Cardiac muscle cell (in vitro differentiated cells and primary cell): Measurements from ENCODE around the gene ZC3H4. TPM values are rescaled to one million over a fixed set of nuclear protein-coding genes. Genes with fewer than 3 reads are reported as not detected.

ENCODE experiments used
- DNase-seq, 2 donors: peaks; one replicate each; pipeline versions ENCODE4 v3.0.0 to v3.0.0-alpha.2; 2010 to 2017; ENCODE audit warnings: low read depth in 1 of 2, low spot score in 1 of 2
- H3K27ac ChIP-seq: fragments of 200-600 bp; sonication (generic); 2 replicates; pipeline ENCODE4 v1.5.1; 2016
- H3K27me3 ChIP-seq: fragments of 200-600 bp; sonication (generic); 2 replicates; pipeline ENCODE4 v1.6.0; 2016; ENCODE audit warnings: control low read depth
- H3K36me3 ChIP-seq: fragments of 200-600 bp; sonication (generic); 2 replicates; pipeline ENCODE4 v1.5.1; 2016; ENCODE audit warnings: control low read depth
- H3K4me1 ChIP-seq: fragments of 200-600 bp; sonication (generic); 2 replicates; pipeline ENCODE4 v1.8.1; 2017; ENCODE audit warnings: low read depth, mild to moderate bottlenecking, mixed run types
- H3K4me3 ChIP-seq: fragments of 200-600 bp; sonication (generic); 2 replicates; pipeline ENCODE4 v1.5.1; 2016; ENCODE audit warnings: mild to moderate bottlenecking
- H3K9me3 ChIP-seq: fragments of 200-600 bp; sonication (generic); 2 replicates; pipeline ENCODE4 v1.5.1; 2017; ENCODE audit warnings: low read depth, mild to moderate bottlenecking, control low read depth
- CTCF ChIP-seq: IDR thresholded peaks from 2 replicates; pipeline ENCODE4 v1.5.1; 2012; ENCODE audit warnings: low read depth, mild to moderate bottlenecking, low read length
- polyA plus RNA-seq: library from polyadenylated mRNA; unstranded; fragments of >200 nt; fragmentation: Nextera tagmentation; extraction: Ambion mirVana; gene quantifications from 2 replicates; pipeline ENCODE4 v1.2.1, GENCODE V29; 2016
- total RNA-seq: library from RNA; depleted of rRNA; stranded (reverse); fragments of >200 nt; gene quantifications from 2 replicates; pipeline ENCODE4 v1.2.3, GENCODE V29; 2016

ZC3H4 gene
- total and polyA plus RNA-seq, 2 experiments from 2014 or later = 5.0 to 34.6 TPM

- Histone ChIP-seq H3K27me3 (no peaks in the 10 kb centered on the region), H3K36me3 (peaks cover 6% of the 10 kb centered on the region), H3K27ac (peak overlapping the region; percentile 81), H3K4me3 (no peak overlapping the region), H3K9me3 (no peaks in the 10 kb centered on the region), H3K4me1 (peaks cover 46% of the 10 kb centered on the region)
- no peak for TF ChIP-seq CTCF
- no peak for DNase-seq
These were observed 16.0 kb downstream of the ZC3H4 start for GRCh38 chr19:47097396-47098201.

GRCh38 chr19:47096721-47097120 lies 16.9 kb downstream of the ZC3H4 start:
- Histone ChIP-seq H3K27me3 (no peaks in the 10 kb centered on the region), H3K4me3 (no peak overlapping the region), H3K4me1 (peaks cover 46% of the 10 kb centered on the region), H3K36me3 (peaks cover 11% of the 10 kb centered on the region), H3K27ac (peak overlapping the region; percentile 81), H3K9me3 (no peaks in the 10 kb centered on the region)
- TF ChIP-seq CTCF = no peak
- no peak for DNase-seq

- Histone ChIP-seq H3K4me1 (peaks cover 46% of the 10 kb centered on the region), H3K36me3 (peaks cover 11% of the 10 kb centered on the region), H3K27me3 (no peaks in the 10 kb centered on the region), H3K9me3 (no peaks in the 10 kb centered on the region), H3K4me3 (no peak overlapping the region), H3K27ac (peak overlapping the region; percentile 81)
- TF ChIP-seq CTCF = no peak
- DNase-seq = no peak
These were observed 17.4 kb downstream of the ZC3H4 start for GRCh38 chr19:47096100-47096704.

- Histone ChIP-seq H3K4me3 (no peak overlapping the region), H3K27ac (peak overlapping the region; percentile 81), H3K9me3 (no peaks in the 10 kb centered on the region), H3K27me3 (no peaks in the 10 kb centered on the region), H3K36me3 (peaks cover 11% of the 10 kb centered on the region), H3K4me1 (peaks cover 46% of the 10 kb centered on the region)
- DNase-seq = peak in 1 of 2 donors; percentile 45
- TF ChIP-seq CTCF = no peak
These were observed 18.0 kb downstream of the ZC3H4 start for GRCh38 chr19:47095476-47096099.

GRCh38 chr19:47094557-47095475 lies 18.8 kb downstream of the ZC3H4 start:
- H3K9me3 ChIP-seq = no peaks in the 10 kb centered on the region
- H3K36me3 ChIP-seq = peaks cover 15% of the 10 kb centered on the region
- no peak for TF ChIP-seq CTCF
- H3K4me1 ChIP-seq = peaks cover 44% of the 10 kb centered on the region
- no peak overlapping the region for H3K4me3 ChIP-seq
- H3K27me3 ChIP-seq = no peaks in the 10 kb centered on the region
- H3K27ac ChIP-seq = peak overlapping the region; percentile 81
- DNase-seq = no peak
